GM15510 (cell line): Measurements from ENCODE around the gene LRRC4.

ENCODE experiments used
- POLR2A ChIP-seq: IDR thresholded peaks from 3 replicates; pipeline ENCODE4 v1.6.1; 2011; ENCODE audit warnings: borderline replicate concordance; ENCODE audit not compliant: insufficient read length; ENCODE audit errors: extremely low read depth

Gene LRRC4, protein sequence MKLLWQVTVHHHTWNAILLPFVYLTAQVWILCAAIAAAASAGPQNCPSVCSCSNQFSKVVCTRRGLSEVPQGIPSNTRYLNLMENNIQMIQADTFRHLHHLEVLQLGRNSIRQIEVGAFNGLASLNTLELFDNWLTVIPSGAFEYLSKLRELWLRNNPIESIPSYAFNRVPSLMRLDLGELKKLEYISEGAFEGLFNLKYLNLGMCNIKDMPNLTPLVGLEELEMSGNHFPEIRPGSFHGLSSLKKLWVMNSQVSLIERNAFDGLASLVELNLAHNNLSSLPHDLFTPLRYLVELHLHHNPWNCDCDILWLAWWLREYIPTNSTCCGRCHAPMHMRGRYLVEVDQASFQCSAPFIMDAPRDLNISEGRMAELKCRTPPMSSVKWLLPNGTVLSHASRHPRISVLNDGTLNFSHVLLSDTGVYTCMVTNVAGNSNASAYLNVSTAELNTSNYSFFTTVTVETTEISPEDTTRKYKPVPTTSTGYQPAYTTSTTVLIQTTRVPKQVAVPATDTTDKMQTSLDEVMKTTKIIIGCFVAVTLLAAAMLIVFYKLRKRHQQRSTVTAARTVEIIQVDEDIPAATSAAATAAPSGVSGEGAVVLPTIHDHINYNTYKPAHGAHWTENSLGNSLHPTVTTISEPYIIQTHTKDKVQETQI

DNA sequence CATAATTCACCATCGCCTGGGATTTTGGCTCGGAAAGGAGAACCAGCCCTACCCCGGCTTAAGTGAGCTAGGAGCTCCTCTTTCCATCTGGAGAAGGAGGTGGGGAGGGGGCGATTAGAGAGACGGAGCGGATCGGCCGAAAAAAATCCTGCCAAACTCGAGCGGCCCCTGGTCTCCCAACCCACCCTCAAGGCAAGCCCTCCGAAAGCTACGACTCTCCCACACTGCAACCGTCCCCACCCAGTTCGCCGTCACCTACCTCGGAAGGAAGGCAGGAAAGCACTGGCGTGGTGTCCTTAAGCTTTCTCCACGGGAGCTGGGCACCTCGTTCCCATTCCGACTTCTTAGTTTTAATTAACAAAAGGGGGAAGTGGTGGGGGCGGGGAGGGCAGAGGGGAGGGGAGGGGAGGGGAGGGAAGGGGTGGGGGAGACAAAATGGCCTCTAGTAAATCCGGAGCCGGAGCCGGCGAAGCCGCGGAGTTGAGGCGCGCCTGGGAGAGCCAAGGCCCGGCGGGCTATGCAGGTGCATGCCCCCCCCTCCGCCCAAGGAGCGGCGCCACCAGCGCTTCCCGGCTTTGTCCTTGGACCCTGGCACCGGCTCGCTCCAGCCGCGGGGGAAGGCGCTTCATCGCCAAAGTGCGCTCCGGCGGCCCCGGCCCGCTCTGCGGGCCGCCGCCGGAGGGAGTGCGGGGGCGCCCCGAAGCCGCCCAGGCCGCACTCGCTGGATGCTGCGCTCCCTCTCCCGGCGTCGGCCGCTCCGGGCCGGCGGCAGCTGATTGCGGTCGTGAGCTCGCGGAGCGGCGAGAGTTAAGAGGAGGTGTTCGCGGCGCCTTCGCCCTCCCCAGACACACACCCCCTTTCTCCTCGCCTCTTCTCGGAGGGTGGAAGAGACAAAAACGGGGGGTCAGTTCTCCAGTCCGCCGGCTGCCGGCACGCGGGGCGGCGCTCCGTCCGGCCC, at the start of gene LRRC4:
LRRC4 (minus strand) TSS at position 784 of the 958 bp plus-strand sequence. CDS start 797 bp downstream, outside the sequence.
- no peak for TF ChIP-seq POLR2A

DNA sequence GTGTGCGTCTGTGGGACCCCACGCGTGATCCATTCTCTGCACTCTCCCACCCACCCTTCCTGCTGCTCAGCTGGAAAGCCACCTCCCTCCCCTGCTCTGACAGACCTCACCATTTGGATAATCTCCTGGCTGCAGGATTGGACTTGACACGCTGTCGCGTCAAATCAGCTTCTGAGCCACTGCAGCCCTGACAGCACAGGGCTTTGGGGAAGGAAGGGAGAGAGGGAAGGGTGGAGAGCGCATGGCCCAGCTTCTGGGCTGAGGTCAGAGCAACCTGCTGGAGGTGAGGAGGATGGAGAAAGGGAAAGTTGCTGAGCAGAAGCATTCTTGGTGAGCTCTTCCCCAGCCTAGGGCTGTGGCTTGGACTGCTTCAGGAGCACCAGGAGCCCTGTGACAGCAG, 48.9 kb upstream of the LRRC4 start:
- TF ChIP-seq POLR2A: no peak

DNA sequence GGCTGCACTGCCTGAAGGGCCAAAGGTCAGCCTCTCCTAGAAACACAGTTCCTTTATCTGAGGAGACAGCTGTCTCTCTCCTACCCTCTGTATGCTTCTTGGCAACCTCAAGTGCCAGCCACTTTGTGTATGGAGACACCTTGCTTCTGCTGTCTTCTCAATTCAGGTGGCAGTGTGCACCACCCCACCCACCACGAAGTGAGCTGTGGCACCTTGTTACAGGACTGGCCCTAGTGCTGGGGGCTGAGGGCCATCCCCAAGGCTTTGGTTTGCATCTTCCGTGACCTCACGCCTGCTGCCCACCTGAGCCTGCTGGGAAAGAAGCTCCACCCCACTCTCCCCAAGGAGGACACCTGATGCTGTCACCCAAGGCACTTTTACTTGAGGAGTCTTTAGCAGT, 47.1 kb upstream of the LRRC4 start:
- TF ChIP-seq POLR2A: no peak

DNA sequence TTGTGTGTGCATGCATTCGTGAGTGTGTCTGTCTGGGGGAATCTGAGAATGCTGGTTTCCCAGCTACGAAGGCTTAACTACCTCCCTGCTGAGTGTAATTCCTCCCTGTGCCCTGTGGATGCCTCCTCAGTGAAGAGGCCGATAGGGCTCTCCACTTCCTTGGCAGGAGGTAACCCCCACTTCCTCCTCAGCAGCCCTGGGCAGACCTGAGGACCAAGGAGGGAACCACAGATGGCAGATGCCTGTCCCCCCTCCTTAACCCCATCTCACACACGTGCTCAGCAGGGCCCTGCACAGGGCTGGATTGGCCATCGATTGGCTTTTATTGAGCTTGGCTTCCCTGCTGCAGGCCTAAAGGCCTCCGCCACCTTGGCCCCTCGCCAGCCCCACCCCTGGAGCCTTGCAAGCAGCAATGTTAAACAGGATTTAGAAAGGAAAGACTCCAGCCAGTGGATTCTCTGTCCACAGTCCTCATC, 45.6 kb upstream of the LRRC4 start:
- TF ChIP-seq POLR2A: no peak

DNA sequence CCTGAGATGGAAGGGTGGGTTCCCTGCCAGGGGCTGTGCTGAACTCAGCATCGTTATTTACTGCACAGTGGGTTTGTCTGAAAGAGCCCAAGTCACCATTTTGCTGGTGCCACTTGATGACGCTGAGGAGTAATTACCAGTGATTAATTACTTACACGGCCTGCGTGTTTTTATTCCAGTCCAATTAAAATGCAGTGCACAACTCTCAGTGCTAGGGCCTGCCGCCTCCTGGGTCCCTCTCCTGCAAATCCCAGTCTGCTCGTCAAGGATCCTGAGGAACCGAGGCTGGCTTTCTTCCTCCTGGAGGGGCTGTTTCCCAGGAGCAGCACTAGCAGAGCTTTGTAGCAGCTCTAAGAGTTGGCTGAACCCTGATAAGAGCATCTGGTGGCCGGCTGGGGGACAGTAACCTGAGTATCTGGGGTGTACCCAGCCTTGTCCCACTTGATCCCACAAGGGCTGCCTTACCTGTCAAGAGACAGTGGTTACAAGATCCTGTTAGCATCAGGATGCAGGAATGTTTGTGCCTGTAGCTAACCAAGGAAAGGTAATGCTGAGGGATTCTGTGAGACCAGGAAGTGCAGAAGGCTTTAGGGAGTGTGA, 45.1 kb upstream of the LRRC4 start:
- TF ChIP-seq POLR2A: no peak

DNA sequence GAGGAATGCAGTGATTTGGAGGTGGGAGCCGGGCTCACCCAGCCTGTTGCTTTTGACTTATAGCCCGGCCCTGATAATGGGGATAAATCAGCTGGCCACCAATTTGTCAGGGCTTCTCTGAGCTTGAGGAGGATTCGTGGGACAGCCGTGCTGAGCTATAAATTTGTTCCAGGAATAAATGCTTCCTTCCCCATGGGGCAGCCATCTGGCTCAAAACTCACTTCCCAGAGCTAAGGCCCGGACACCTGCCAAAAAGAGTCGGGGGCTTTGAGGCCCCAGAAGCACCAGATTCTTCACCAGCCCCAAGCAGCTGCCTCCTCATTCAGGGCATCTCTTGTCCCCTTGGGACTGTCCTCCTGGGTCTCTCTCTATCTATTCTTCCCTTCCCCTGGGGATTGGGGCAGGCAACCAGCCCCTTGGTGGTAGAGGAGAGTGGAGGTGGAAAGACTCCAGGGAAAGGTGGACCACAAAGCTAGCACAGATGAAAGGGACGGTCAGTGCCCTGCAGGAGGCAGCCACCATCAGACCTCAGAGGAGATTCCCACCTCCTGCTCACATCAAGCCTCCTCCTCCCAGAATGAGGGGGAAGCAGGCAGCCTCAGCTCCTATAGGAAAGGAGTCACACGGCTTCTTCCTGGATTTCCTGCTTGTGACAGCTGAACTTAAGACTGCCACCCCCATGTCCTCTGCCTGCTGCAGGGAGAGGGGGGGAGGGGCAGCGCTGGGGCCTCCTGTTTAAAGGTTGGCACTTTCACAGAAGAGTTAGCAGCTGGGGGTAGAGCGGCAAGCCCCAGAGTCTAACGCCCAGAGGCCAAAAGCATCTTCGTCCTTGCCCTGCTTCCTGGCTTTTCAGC, 44.2 kb upstream of the LRRC4 start:
- no peak for TF ChIP-seq POLR2A

DNA sequence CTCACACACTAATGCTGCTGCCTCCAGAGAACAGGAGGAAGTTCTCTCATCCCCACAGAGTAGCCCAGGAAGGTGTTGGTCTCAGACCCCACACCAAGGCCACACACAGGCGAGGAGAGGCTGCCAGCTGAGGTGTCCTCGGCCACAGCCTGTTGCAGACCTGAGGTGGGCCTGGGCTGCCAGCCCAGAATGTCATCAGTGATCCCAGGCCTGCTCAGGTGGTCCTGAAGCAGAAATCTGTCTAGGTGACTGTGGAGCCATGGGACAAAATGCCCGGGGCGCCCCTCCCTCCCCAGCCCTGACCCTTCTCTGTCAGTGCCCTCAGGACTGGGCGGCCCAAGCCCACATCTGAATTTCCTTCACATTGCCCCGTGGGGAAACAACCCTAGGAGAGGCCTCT, 43.5 kb upstream of the LRRC4 start:
- no peak for TF ChIP-seq POLR2A

DNA sequence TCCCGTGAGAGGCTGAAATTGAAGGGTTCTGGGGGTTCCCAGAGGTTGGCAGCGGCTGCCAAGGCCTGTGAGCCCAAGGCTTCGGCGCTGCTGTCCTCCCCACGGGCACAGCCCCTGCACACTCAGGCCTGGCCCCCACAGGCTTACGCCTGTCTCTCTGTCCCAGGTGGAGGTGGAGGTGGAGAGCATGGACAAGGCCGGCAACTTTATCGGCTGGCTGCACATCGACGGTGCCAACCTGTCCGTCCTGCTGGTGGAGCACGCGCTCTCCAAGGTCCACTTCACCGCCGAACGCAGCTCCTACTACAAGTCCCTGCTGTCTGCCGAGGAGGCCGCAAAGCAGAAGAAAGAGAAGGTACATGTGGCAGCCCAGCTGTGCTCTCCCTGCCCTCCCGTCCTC, 43.1 kb upstream of the LRRC4 start:
- no peak for TF ChIP-seq POLR2A

DNA sequence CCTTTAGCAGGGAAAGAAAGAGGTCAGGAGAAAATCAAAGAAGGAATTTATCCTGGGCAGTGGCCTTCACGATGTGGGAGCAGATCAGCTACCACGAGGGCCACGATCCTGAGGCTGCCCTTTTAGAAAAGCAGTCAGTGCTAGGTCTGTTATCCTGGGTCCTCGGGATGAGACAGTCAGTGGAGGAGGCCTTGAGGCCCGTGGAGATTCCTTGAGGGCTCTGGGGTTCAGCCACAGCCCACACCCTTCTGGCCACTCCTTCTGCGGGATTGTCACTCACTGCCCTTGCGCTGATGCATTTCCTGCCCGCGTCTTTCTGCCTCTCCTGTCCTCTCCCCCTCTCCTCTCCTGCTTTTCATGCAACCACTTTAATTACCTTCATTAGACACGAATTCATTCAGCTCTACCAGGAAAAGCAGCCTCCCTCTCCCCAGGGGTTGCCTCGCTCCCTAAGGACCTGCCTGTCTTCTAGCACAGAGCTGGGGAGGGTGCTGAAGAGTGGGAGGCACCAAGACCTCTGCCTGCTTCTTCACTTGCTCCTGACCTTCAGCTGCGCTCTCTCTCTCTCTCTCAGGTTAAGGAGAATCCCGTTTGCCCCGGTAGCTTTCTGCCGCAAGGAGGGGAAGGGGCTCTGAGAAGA, 42.6 kb upstream of the LRRC4 start:
- no peak for TF ChIP-seq POLR2A

DNA sequence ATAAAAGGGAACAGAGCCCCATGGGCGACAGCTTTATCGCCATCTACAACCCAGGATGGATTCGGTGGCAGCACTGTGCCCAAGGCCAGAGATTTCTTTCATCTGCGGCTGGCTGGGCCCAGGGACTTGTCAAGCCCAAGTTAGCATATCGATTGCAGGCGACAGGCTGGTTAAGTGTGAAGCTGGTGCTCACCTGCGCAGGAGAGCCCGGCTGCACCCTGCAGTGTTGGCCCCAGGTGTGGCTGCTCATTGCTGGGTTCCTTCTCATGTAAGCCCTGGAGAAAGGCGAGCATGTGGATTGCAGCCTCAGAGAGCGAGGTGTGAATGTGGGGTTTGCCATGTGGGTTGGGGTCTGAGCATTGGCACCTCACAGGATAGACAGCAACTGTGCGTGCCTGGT, 40.6 kb upstream of the LRRC4 start:
- TF ChIP-seq POLR2A: no peak

DNA sequence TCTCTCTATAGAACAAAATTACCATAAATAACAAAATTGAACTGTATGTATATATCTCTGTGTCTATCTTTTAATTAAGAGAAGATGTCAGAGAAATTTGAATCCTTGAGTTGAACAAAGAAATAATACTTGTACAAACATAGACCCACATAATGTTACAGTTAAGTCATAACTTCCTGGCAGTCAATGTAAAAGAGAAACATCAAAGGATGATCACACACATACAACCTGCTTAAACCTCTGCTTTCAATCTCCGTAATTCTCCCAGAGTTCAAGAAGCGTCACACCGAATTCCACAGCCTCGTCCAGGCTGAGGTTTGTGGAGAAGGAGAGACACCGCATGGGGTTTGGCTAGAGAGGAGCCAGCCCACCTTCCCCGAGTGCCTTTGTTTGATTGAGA, 40.1 kb upstream of the LRRC4 start:
- TF ChIP-seq POLR2A: no peak

DNA sequence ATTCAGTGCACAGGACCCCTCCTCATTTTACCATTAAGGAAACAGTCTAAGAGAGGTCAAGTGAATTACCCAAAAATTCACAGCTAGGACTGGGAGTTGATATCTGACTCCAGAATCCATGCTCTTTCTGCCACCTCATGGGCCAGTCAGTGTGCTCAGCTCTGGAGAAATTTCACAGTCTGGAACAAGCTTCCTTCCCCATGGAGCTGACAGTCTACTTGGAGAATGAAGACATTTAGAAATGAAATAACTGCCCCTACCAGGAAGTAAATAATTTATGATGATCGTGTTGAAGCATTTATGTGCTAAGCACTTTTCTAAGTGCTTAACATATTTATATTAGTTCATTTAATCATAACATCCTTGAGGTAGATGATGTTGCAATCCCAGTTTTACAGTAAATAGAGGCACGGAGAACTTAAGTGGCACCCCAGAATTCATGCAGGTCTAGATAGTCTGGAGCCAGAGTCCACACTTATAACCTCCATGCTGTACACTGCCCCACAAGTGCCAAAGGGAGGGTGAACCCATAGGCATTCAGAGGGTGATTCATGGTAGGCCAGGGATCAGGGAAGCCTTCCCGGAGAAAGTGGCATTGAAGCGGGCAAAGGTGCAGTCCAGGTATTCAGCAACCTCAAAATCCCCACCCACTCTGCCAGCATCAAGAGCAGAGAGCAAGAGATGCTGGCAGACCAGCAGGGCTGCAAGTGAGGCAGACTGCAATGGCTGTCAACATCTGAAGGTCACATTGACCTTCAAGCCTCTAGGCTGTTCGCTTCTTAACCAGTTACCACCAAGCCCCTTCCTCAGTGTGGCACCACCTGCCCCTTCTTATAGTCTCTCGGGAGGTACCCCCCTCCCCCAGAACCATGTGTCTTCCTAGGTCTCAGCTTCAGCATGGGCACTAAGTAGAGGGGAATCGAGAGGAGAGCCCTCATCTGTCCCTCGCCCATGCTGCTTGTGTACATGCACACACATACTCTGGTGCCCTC, 38.4 kb upstream of the LRRC4 start:
- TF ChIP-seq POLR2A: no peak

DNA sequence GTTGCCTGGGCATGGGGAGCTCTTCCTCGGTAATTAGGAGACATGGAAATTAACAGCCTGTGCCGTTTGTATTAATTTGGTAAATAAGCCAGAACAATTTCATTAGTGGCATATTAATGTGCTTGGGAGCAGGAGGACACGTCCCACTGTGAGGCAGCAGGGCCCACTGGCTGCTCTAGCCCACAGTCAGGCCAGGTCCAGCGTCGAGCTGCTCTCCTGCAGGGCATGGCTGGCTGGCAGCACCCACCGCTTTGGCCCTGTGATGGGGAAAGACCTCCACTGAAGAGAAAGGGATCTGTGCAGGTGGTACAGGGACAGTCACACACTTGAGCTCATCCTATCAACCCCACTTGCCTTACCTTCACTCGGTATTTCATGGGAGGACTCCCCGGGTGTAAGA, 37.5 kb upstream of the LRRC4 start:
- TF ChIP-seq POLR2A: no peak

DNA sequence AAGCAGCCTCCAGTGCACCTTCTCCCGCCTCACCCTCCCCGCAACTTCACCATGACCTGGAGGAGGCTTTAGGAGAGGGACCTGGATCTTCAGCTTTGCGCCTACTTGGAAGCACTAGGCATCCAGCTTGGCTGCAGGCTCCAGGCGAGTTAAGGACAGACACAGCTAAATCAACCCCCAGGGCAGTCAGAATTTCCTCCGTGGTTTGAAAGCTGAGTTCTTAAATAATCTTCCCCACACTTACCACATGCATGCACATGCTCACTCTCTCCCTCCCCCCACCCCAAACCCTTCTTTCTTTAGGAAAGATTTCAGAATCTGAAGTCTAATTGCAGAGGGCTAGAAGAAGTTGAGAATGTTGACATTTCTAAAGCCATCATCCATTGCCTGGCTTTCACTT, 36.7 kb upstream of the LRRC4 start:
- no peak for TF ChIP-seq POLR2A
